MM.1S (cell line): Measurements from ENCODE around the gene NEU4.

Source experiments
- DNase-seq: peaks from one replicate; pipeline ENCODE4 v3.0.0-alpha.2; 2015
- H2AFZ ChIP-seq: fragments of 300-600 bp; sonication (generic); 2 replicates; pipeline ENCODE4 v1.6.0; 2016; ENCODE audit warnings: antibody characterized with exemption, low read length
- H3F3A ChIP-seq: fragments of 300-600 bp; sonication (generic); 2 replicates; pipeline ENCODE4 v1.6.1; 2016; ENCODE audit warnings: mild to moderate bottlenecking, antibody characterized with exemption, low read length, moderate library complexity, mixed read lengths; ENCODE audit not compliant: insufficient read depth
- H3K27ac ChIP-seq: fragments of 300-600 bp; sonication (generic); 2 replicates; pipeline ENCODE4 v1.5.1; 2016; ENCODE audit warnings: mild to moderate bottlenecking, low read length
- H3K27me3 ChIP-seq: fragments of 300-600 bp; sonication (generic); replicated peaks from 2 replicates; pipeline ENCODE4 v1.6.0; 2016; ENCODE audit warnings: low read length; ENCODE audit not compliant: insufficient read depth
- H3K36me3 ChIP-seq: fragments of 300-600 bp; sonication (generic); replicated peaks from 2 replicates; pipeline ENCODE4 v1.6.1; 2016; ENCODE audit warnings: mild to moderate bottlenecking, low read length, mixed read lengths; ENCODE audit not compliant: insufficient read depth
- H3K4me1 ChIP-seq: fragments of 300-600 bp; sonication (generic); 2 replicates; pipeline ENCODE4 v1.6.1; 2016; ENCODE audit warnings: low read length, mixed read lengths
- H3K4me2 ChIP-seq: fragments of 300-600 bp; sonication (generic); 2 replicates; pipeline ENCODE4 v1.6.0; 2016; ENCODE audit warnings: low read depth, low read length
- H3K4me3 ChIP-seq: fragments of 300-600 bp; sonication (generic); 2 replicates; pipeline ENCODE4 v1.5.1; 2016; ENCODE audit warnings: low read length, mixed read lengths
- H3K79me2 ChIP-seq: fragments of 300-600 bp; sonication (generic); 2 replicates; pipeline ENCODE4 v1.6.1; 2016; ENCODE audit warnings: mixed run types, low read length, mixed read lengths
- H3K9ac ChIP-seq: fragments of 300-600 bp; sonication (generic); 2 replicates; pipeline ENCODE4 v1.6.1; 2016; ENCODE audit warnings: low read length, mixed read lengths
- H3K9me2 ChIP-seq: fragments of 300-600 bp; sonication (generic); replicated peaks from 2 replicates; pipeline ENCODE4 v1.6.1; 2016; ENCODE audit warnings: mild to moderate bottlenecking, low read length, mixed read lengths; ENCODE audit not compliant: insufficient read depth
- H3K9me3 ChIP-seq: fragments of 300-600 bp; sonication (generic); replicated peaks from 2 replicates; pipeline ENCODE4 v1.6.1; 2016; ENCODE audit warnings: mild to moderate bottlenecking, low read length, mixed read lengths; ENCODE audit not compliant: insufficient read depth
- H4K20me1 ChIP-seq: fragments of 300-600 bp; sonication (generic); 2 replicates; pipeline ENCODE4 v1.6.1; 2016; ENCODE audit warnings: mild to moderate bottlenecking, low read length, moderate library complexity, mixed read lengths; ENCODE audit not compliant: insufficient read depth
- EZH2 ChIP-seq: fragments of 300-600 bp; sonication (generic); optimal IDR thresholded peaks from 2 replicates; pipeline ENCODE3; 2017; ENCODE audit warnings: low read depth, mild to moderate bottlenecking, antibody characterized with exemption, low read length, mixed read lengths
- EZH2phosphoT487 ChIP-seq: fragments of 300-600 bp; sonication (generic); IDR thresholded peaks from 2 replicates; pipeline ENCODE4 v1.6.1; 2018; ENCODE audit warnings: antibody characterized with exemption, low read length
- TF ChIP-seq, protein P1 (sequence below): fragments of 300-600 bp; sonication (generic); IDR thresholded peaks from 2 replicates; pipeline ENCODE4 v1.5.1; 2016; ENCODE audit warnings: antibody characterized with exemption, low read length, mixed read lengths

The NEU4 gene

DNA sequence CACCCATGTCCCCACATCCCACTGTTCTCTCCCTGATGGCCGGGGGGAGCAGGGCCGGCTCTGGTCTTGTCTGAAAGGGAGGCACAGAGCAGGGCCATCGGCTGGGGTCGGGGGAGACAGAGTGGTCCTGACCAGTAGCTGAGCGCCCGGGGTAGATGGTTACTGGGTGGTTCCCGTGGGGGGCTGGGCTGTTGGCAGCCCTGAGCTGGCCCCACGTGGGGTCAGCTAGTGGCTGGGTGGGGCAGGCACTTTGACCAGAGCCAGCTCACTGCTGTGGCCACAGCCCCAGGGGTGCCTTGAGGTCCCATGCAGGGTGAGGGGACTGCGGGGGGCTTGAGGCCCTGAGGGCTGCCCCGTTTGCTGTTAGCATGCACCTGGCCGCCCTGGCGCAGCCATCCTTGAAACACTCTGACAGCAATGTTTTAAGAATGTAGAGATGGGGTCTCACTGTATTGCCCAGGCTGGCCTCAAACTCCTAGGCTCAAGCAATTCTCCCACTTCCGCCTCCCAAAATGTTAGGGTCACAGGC is 12.3 kb upstream of the NEU4 start:
- Histone ChIP-seq H3K4me2 (no peak overlapping the region), H4K20me1 (no peaks in the 10 kb centered on the region), H3K27ac (no peak overlapping the region), H3K4me3 (no peak overlapping the region), H3K36me3 (no peaks in the 10 kb centered on the region), H3K9me2 (no peaks in the 10 kb centered on the region), H3K27me3 (peaks cover 27% of the 10 kb centered on the region), H3K4me1 (no peaks in the 10 kb centered on the region), H3K9me3 (no peaks in the 10 kb centered on the region), H3K79me2 (no peaks in the 10 kb centered on the region), H2AFZ (no peak overlapping the region), H3F3A (no peaks in the 10 kb centered on the region), H3K9ac (no peak overlapping the region)
- no peak for DNase-seq
- TF ChIP-seq EZH2 (no peak), EZH2phosphoT487 (no peak)
- TF ChIP-seq, protein P1, sequence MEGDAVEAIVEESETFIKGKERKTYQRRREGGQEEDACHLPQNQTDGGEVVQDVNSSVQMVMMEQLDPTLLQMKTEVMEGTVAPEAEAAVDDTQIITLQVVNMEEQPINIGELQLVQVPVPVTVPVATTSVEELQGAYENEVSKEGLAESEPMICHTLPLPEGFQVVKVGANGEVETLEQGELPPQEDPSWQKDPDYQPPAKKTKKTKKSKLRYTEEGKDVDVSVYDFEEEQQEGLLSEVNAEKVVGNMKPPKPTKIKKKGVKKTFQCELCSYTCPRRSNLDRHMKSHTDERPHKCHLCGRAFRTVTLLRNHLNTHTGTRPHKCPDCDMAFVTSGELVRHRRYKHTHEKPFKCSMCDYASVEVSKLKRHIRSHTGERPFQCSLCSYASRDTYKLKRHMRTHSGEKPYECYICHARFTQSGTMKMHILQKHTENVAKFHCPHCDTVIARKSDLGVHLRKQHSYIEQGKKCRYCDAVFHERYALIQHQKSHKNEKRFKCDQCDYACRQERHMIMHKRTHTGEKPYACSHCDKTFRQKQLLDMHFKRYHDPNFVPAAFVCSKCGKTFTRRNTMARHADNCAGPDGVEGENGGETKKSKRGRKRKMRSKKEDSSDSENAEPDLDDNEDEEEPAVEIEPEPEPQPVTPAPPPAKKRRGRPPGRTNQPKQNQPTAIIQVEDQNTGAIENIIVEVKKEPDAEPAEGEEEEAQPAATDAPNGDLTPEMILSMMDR, result no peak

DNA sequence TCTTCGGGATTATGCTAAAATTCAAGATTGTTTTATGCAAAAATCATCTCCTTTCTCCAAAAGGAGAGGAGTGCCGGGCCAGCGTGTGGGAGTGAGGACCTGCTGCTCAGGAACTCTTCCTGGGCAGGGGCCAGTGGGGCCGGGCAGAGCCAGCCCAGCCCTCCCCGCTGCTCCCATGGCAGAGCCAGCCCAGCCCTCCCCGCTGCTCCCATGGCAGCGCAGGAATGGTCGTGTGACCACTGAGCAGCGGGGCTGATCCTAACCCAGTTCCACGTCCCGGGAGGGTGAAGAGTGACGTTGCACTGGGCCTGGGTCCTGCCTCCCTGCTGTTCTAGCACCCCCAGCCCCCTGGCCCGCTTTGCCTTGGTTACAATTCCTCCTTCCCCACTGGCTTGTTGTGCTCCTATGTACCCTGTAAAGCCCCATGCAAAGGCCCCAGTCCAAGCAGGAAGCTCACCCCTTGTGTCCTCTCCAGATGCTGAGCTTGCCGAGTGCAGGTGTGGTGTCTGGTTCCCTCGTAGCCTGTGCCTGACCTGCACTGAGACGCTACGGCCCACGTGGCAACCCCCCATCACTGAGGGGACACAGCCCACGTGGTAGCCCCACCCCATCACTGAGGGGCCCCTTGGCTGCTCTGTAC is 11.4 kb upstream of the NEU4 start:
- H3K4me2 ChIP-seq, result no peak overlapping the region
- no peaks in the 10 kb centered on the region for H3K9me3 ChIP-seq
- no peak overlapping the region for H3K4me3 ChIP-seq
- H4K20me1 ChIP-seq, result no peaks in the 10 kb centered on the region
- H3K27me3 ChIP-seq, result peaks cover 27% of the 10 kb centered on the region
- H3K4me1 ChIP-seq, result no peaks in the 10 kb centered on the region
- H3K36me3 ChIP-seq, result no peaks in the 10 kb centered on the region
- H2AFZ ChIP-seq, result no peak overlapping the region
- no peaks in the 10 kb centered on the region for H3F3A ChIP-seq
- no peaks in the 10 kb centered on the region for H3K9me2 ChIP-seq
- H3K27ac ChIP-seq, result no peak overlapping the region
- no peaks in the 10 kb centered on the region for H3K79me2 ChIP-seq
- no peak overlapping the region for H3K9ac ChIP-seq
- no peak for DNase-seq
- no peak for TF ChIP-seq EZH2phosphoT487
- TF ChIP-seq, protein P1, result no peak
- no peak for TF ChIP-seq EZH2

DNA sequence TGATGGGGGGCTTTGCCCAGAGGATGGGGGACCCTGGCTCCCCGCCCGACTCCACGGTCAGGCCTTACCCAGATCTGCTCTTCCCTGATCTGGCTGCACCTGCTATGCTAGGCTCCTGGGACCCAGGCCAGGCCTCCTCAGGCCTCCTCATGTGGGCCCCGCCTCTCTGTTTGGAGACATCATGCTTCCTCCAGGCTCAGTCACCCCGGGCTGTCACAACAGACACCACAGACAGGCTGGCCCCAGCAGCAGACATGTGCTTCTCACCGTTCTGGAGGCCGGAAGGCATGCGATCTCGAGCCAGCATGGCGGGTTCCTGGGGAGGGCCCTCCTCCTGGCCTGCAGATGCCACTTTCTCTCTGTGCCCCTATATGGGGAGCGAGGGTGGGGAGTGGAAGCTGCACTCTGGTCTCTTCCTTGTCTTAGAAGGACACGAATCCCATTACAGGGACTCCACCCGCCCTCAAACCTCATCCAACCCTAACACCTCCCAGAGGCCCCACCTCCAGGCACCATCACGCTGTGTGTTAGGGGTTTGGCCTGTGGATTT is 10.8 kb upstream of the NEU4 start:
- Histone ChIP-seq H3K9ac (no peak overlapping the region), H3K9me2 (no peaks in the 10 kb centered on the region), H3K36me3 (no peaks in the 10 kb centered on the region), H3K4me1 (no peaks in the 10 kb centered on the region), H3K27me3 (peaks cover 31% of the 10 kb centered on the region), H3K27ac (no peak overlapping the region), H3K4me3 (no peak overlapping the region), H3K4me2 (no peak overlapping the region), H3K9me3 (no peaks in the 10 kb centered on the region), H4K20me1 (no peaks in the 10 kb centered on the region), H3F3A (no peaks in the 10 kb centered on the region), H2AFZ (no peak overlapping the region), H3K79me2 (no peaks in the 10 kb centered on the region)
- TF ChIP-seq EZH2 (no peak), EZH2phosphoT487 (no peak)
- TF ChIP-seq, protein P1, result no peak
- DNase-seq, result no peak
